ENCODE results near the gene AADAC. TPM values are rescaled to one million over a fixed set of nuclear protein-coding genes. Genes with fewer than 3 reads are reported as not detected.
"Not testable (repeated sequence)": the region's sequence is repeated elsewhere in the genome, so short reads cannot be mapped to it uniquely, and the experiment has no call there.

AADAC gene
- total RNA-seq, 3 donors from 2014 or later: 4.5 TPM; not detected in 2

GRCh38 chr3:151788401-151788800, 25.5 kb upstream of the AADAC start:
- Histone ChIP-seq H3K27ac (no peak overlapping the region), H3K4me1 (no peaks in the 10 kb centered on the region), H3K4me3 (no peak overlapping the region), H3K9me3 (no peaks in the 10 kb centered on the region), H3K27me3 (no peaks in the 10 kb centered on the region), H3K36me3 (no peaks in the 10 kb centered on the region)
- DNase-seq (ENCODE audit: low spot score in 2 of 2): no peak
- TF ChIP-seq POLR2AphosphoS5 (IDR thresholded peaks at IDR 0.05) (no peak), POLR2A (IDR thresholded peaks at IDR 0.05) (no peak), CTCF (IDR thresholded peaks at IDR 0.05) (no peak)
- intact Hi-C loops (cut with DNase I; ENCODE audit: low total_unique reads): no loop called here

GRCh38 chr3:151789853-151790463, 24.0 kb upstream of the AADAC start:
- no peak overlapping the region for H3K27ac ChIP-seq
- intact Hi-C loops (cut with DNase I; ENCODE audit: low total_unique reads): no loop called here
- no peaks in the 10 kb centered on the region for H3K9me3 ChIP-seq
- no peaks in the 10 kb centered on the region for H3K4me1 ChIP-seq
- H3K27me3 ChIP-seq: no peaks in the 10 kb centered on the region
- no peaks in the 10 kb centered on the region for H3K36me3 ChIP-seq
- no peak for DNase-seq (ENCODE audit: low spot score in 2 of 2)
- TF ChIP-seq CTCF (IDR thresholded peaks at IDR 0.05) (no peak), POLR2AphosphoS5 (IDR thresholded peaks at IDR 0.05) (no peak), POLR2A (IDR thresholded peaks at IDR 0.05) (no peak)
- H3K4me3 ChIP-seq: no peak overlapping the region

- H3K27me3 ChIP-seq; H3K27ac ChIP-seq; H3K9me3 ChIP-seq; intact Hi-C loops (cut with DNase I; ENCODE audit: low total_unique reads); H3K4me1 ChIP-seq; DNase-seq (ENCODE audit: low spot score in 2 of 2); H3K36me3 ChIP-seq; H3K4me3 ChIP-seq: not testable (repeated sequence)
Observed at GRCh38 chr3:151790763-151791162, 23.2 kb upstream of the AADAC start.

GRCh38 chr3:151792411-151792810, 21.5 kb upstream of the AADAC start:
- no peaks in the 10 kb centered on the region for H3K9me3 ChIP-seq
- DNase-seq (ENCODE audit: low spot score in 2 of 2): no peak
- intact Hi-C loops (cut with DNase I; ENCODE audit: low total_unique reads): no loop called here
- no peaks in the 10 kb centered on the region for H3K4me1 ChIP-seq
- no peak overlapping the region for H3K4me3 ChIP-seq
- TF ChIP-seq POLR2A (IDR thresholded peaks at IDR 0.05) (no peak), POLR2AphosphoS5 (IDR thresholded peaks at IDR 0.05) (no peak), CTCF (IDR thresholded peaks at IDR 0.05) (no peak)
- H3K36me3 ChIP-seq: no peaks in the 10 kb centered on the region
- H3K27me3 ChIP-seq: no peaks in the 10 kb centered on the region
- H3K27ac ChIP-seq: no peak overlapping the region

- Histone ChIP-seq H3K4me3 (no peak overlapping the region), H3K27ac (no peak overlapping the region), H3K4me1 (no peaks in the 10 kb centered on the region), H3K27me3 (no peaks in the 10 kb centered on the region), H3K9me3 (no peaks in the 10 kb centered on the region), H3K36me3 (no peaks in the 10 kb centered on the region)
- DNase-seq (ENCODE audit: low spot score in 2 of 2): no peak
- TF ChIP-seq POLR2AphosphoS5 (IDR thresholded peaks at IDR 0.05) (no peak), CTCF (IDR thresholded peaks at IDR 0.05) (no peak), POLR2A (IDR thresholded peaks at IDR 0.05) (no peak)
- intact Hi-C loops (cut with DNase I; ENCODE audit: low total_unique reads): no loop called here
Observed at GRCh38 chr3:151793636-151794035, 20.3 kb upstream of the AADAC start.

- Histone ChIP-seq H3K4me1 (no peaks in the 10 kb centered on the region), H3K4me3 (no peak overlapping the region), H3K27me3 (no peaks in the 10 kb centered on the region), H3K9me3 (no peaks in the 10 kb centered on the region), H3K36me3 (no peaks in the 10 kb centered on the region), H3K27ac (no peak overlapping the region)
- DNase-seq (ENCODE audit: low spot score in 2 of 2): no peak
- intact Hi-C loops (cut with DNase I; ENCODE audit: low total_unique reads): no loop called here
- no peak for TF ChIP-seq POLR2AphosphoS5 (IDR thresholded peaks at IDR 0.05)
- TF ChIP-seq POLR2A (IDR thresholded peaks at IDR 0.05): no peak
- TF ChIP-seq CTCF (IDR thresholded peaks at IDR 0.05): no peak
Observed at GRCh38 chr3:151794080-151794479, 19.8 kb upstream of the AADAC start.
